Activated T-helper 1 cell treated with anti-CD3 and anti-CD28 coated beads, Interleukin-2, amount 50 U/mL, for 16 hours (primary cell): ENCODE data around the gene GABRD.

ENCODE experiments used
- DNase-seq, 2 donors: peaks; one replicate each; pipeline ENCODE4 v3.0.0-alpha.2; 2020; ENCODE audit warnings: low read depth in 1 of 2, low spot score in 1 of 2

The GABRD gene

DNA sequence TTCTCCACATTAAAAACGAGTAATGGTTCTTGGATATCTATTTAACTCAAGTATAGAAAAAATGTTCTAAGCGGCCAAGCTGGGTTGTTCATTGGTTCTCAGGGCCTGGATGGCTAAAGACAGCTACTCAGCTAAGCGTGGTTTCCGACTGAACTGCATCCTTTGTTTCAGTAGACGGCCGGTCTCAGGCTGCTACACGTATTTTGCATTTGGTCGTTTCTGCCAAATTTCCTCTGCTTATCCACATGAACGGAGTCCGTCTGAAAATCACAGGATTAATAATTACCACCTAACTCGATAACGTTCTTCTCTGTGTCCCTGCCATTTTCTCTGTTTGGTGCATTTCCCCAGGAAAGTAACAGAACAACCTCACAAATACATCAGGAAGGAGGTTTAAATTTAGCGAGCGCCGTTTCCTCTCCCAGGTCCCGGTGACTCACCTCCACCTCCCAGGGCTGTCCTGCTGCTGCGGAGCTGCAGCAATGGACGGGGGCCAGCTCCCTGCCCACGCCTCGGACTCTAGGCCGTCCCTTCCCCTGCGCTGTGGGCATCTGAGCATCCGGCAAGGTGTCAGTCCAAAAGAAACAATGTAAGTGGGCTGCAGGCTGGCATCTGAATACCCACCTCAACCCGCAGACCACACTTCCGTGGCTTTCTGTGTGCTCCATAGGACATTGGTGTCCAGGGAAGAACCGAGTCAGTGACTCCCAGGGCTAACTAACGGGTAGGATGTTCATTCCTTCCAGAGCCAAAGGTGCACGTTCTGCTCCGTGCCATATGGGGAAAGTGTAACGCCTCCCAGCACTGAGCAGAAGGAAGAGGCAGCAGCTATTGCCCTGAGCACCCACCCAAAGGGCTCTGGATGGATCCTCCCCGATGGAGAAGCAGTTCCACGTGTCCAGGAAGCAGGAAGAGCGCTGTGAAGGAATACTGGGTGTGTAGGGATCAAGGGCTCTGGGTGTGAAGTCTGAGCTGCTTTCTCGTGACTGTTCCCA lies 4.1 kb upstream of the GABRD start:
- no peak for DNase-seq

GRCh38 chr1:2016123-2016522 lies 3.0 kb upstream of the GABRD start:
- no peak for DNase-seq

DNA sequence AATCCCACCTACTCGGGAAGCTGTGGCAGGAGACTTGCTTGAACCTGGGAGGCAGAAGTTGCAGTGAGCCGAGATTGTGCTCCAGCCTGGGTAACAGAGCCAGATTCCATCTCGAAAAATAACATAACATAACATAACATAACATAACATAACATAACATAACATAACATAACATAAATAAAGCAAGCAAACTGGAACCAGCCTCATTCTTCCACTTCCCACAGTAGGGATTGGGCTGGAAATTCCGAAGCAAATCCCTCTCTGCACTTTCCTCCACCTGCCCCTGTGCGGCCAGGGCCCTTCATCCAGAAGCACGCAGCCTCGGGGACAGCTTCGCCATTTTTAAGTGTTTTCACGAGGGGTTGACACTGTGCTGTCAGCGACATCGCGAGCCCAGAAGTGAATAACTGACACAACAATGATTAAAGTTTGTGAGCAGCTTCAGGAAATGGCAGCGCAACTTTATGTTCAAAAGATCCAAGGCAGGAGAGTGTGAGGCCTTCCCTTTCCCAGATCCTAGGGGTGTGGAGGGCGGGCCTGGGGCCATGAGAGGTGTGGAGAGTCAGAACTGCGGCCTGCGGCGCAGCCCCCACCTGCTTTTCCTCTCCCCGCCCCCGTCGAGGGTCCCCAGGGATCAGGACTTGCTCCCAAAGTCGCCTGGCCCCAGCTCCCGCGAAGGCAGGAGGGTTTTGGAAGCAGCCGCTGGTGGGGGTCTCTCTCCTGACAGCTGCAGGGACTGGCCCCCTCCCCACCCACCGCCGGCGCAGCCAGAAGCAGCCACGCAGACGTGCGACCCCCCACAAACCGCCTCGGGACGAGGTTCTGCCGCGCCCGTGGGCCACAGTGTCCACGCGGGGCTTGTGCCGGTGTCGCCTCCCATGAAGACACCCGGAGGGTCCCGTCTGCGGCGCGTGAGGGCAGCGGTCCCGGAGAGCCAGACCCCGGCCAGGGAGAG lies 651 bp upstream of the GABRD start:
- DNase-seq = no peak

GRCh38 chr1:2019571-2020309 lies 595 bp downstream of the GABRD start:
- no peak for DNase-seq

DNA sequence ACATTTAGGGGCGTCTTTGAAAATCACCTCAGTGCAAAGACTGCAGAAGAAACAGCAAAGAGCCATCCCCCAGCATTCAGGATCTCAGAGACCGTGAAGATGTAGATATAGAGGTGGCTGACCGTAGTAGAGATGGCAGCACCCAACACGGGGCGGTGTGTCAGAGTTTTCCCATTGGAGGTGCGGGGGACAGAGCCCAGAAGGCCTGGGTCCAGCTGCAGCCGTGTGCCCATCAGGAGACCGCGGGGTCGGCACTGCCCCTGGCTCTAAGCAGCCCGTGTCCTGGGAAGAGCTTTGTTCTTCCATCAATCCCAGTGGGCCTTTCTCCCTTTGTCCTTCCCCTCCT lies 1.1 kb downstream of the GABRD start:
- DNase-seq = no peak

- DNase-seq = no peak
These were observed 2.4 kb downstream of the GABRD start for GRCh38 chr1:2021550-2021949.

- no peak for DNase-seq
These were observed 3.1 kb downstream of the GABRD start for GRCh38 chr1:2022063-2022770.

- no peak for DNase-seq
These were observed 4.0 kb downstream of the GABRD start for GRCh38 chr1:2023187-2023586.

GRCh38 chr1:2024451-2024850 lies 5.3 kb downstream of the GABRD start:
- DNase-seq = no peak

- no peak for DNase-seq
These were observed 5.7 kb downstream of the GABRD start for GRCh38 chr1:2024887-2025286.

DNA sequence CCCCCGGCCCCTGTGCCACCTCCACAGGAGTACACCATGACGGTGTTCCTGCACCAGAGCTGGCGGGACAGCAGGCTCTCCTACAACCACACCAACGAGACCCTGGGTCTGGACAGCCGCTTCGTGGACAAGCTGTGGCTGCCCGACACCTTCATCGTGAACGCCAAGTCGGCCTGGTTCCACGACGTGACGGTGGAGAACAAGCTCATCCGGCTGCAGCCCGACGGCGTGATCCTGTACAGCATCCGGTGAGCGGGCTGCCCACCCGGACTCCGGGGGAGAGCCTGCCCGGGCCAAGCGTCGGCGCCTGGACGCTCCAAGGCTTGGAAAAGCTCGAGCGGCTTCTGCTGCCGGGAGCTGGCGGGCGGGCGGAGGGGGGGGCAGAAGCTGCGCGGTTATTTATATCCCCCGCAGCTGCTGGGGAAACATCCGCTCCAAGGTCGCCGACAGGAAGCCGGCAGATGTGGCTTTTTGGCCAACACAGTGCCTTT lies 6.4 kb downstream of the GABRD start:
- DNase-seq = no peak

DNA sequence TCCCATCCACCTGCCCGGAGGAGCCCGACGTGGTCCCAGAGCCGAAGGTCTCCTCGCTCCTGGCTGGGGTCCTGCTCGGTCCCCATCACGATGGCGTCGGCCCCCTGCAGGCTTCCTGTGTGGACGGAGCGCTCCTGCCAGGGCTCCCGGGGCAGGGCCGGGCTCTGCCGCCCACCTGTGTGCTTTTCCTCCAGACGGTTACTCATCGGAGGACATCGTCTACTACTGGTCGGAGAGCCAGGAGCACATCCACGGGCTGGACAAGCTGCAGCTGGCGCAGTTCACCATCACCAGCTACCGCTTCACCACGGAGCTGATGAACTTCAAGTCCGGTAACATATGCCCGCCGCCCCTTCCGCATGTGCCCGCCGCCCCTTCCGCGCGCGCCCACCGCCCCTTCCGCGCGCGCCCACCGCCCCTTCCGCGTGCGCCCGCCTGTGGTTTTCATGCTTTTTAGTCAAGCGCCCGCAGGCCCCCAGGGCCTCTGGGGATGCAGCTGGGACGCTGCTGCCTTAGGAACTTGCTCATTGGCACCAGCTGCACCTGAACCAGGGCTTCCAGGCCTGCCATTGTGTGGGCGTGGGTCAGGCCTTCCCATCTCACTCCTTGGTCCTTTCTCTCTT lies 8.9 kb downstream of the GABRD start:
- DNase-seq = no peak

DNA sequence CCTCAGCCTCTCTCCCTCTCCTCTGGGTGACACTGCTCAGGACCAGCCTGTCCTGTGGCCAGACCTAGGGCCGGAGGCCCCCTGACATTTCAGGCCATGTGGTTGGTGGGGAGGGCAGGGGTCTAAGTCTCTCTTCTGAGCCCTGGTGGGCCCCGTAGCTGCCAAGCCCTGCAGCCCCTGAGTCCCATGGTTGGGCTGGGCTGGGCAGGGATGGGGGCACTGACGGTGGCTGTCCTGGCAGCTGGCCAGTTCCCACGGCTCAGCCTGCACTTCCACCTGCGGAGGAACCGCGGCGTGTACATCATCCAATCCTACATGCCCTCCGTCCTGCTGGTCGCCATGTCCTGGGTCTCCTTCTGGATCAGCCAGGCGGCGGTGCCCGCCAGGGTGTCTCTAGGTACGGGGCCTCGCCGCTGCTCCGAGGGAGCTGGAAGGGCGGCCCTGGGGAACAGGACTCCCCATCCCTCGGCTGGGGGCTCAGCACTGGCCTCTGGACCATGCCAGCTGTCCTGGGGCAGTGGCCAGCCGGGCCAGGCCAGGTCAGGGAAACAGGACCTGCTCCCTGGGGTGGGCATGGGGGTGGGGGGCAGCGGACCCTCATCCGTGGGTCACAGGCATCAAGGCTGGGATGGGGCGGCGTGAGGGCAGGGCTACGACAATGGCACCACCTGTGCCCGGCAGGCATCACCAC lies 9.9 kb downstream of the GABRD start:
- no peak for DNase-seq

DNA sequence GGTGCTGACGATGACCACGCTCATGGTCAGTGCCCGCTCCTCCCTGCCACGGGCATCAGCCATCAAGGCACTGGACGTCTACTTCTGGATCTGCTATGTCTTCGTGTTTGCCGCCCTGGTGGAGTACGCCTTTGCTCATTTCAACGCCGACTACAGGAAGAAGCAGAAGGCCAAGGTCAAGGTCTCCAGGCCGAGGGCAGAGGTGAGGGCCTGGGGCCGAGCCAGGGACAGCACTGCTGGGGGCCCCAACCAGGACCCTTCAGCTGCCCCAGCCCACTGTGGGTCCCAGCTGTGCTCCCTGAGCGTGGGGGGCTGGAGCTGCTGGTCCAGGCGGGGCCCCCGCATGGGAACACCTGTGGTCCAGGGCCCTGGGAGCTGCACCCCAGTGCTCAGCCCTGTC lies 10.4 kb downstream of the GABRD start:
- no peak for DNase-seq

DNA sequence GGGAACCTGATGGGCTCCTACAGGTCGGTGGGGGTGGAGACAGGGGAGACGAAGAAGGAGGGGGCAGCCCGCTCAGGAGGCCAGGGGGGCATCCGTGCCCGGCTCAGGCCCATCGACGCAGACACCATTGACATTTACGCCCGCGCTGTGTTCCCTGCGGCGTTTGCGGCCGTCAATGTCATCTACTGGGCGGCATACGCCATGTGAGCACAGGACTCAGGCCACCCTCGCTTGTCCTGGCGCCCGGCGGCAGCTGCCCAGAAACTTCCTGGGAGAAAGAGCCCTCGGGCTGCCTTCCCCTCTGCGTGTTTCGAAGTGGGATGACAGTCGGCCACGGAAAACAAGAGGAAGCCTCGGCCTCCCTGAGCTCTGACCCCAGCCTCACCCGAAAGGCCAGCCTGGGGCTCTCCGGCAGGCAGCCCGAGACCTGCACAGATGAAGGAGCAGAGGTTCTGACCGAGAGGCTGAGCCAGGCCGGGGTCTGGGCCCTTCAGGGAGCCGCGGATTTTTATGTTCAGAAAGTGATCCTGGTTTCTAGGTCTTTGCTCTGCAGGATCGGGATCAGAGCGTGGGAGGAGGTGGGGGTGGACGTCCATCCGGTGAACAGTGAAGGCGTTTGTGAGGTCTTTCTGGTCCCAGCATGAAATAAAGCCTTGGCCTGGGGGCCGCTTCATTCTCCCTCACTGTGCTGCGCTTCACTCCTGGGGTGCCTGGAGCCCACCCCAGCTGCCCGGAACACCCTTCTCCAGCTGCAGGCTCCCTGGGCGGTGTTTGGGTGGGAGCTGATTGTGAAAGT lies 11.1 kb downstream of the GABRD start:
- no peak for DNase-seq

DNA sequence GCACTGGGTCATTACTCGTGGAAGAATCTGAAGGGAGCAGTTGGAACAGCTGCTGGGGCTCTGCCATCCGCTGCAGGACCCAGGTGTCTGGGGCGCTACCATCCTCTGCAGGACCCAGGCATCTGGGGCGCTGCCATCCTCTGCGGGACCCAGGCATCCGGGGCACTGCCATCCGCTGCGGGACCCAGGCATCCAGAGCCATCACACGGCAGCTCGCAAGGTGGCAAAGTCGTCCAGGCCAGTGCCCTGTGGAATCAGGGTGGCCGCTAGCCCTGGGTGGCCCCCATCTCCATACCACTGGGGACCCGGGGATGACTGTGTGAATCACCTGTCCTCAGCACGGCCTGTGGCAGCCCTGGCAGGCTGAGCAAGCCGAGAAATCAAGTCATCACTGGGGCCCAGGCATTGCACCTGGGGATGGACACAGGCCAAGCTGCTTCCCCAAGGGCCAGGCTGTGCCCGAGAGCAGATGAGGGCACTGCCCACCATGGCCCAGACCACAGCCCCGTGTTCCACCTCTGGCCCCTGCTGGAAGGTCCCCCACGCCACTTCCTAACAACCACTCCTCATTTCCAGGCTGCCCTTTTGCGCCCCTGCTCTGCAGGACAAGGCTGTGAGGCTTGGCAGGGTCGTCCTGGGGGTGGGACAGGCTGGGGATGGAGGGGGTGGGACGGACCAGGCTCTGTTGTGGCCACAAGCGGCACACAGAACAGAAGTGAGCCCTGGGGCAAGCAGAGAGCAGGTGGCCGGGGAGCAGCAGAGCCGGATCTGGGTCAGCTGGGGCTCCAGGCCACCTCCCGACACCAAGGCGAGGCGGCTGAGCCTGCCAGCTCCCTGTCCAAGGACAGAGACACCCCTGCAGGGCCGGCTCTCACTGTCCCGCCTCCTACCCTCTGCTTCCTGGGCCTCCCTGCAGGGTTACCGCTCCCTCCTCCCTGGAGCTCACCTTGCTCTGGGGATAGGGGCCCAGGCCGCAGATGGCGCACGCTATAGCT lies 12.7 kb downstream of the GABRD start:
- no peak for DNase-seq

DNA sequence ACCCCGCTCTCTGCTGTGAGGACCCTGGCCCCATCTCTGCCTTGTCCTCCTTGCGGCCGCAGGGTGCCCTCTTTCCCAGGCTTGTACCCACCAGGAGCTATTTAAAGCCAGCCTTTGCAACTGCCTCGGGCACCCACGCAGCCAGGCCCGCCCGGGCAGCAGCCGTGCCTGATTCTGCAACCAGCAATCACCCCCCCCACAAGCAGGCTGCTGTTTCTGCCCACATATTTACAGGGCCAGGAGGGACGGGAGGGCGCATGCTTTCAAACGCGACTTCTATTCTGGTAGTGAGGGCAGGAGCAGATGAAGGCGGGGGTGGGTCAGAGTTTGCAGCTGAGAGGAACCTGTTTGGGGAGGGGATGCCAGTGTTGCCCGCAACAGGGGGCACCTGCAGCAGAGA lies 13.6 kb downstream of the GABRD start:
- no peak for DNase-seq
